PC-9 (cell line): Measurements from ENCODE around the gene SORBS1.

ENCODE experiments used
- EZH2 ChIP-seq: fragments of 200-600 bp; sonication (generic); IDR thresholded peaks from 2 replicates; pipeline ENCODE4 v1.8.0; 2017; ENCODE audit warnings: antibody characterized with exemption, low read depth
- TF ChIP-seq, protein P1 (sequence below): fragments of 200-600 bp; sonication (generic); conservative IDR thresholded peaks from 2 replicates; pipeline ENCODE4 v1.6.1; 2017; ENCODE audit warnings: mixed run types, antibody characterized with exemption, mild to moderate bottlenecking, moderate library complexity

DNA sequence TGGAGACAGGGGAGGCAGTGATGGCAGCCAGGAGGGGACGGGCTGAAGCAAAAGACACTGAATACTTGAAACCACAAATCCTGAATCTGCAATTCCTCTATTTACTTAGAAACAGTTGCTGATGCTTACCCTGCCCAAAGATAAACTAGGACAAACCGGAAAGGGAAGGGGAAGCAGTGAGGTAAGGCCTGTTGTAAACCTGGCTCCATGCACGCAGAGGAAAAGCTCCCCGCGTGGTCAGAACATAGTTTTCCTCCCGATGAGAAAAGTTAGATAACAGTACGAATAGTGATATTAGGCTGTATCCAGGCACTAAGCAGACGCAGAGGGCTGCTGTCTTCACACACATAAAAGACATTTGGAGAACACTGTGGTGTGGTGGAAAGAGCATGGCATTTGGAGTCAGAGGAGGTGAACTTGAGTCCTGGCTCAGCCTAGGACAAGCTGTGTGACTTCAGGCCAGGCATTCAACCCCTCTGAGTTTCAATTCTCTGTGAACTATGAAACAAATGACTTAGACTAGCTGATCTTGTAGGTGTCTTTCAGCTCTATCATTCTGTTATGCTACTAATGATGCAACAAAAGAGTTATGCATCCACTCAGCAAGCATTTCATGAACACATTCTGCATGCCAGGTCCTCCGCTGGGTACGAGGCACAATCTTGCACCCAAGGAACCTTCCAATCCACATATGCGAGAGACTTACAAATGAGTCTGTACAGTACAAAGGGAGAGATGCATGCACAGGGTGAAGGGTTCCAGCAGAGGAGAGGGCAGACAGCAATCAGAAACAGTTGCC lies 80.9 kb downstream of the SORBS1 start:
- TF ChIP-seq, protein P1, sequence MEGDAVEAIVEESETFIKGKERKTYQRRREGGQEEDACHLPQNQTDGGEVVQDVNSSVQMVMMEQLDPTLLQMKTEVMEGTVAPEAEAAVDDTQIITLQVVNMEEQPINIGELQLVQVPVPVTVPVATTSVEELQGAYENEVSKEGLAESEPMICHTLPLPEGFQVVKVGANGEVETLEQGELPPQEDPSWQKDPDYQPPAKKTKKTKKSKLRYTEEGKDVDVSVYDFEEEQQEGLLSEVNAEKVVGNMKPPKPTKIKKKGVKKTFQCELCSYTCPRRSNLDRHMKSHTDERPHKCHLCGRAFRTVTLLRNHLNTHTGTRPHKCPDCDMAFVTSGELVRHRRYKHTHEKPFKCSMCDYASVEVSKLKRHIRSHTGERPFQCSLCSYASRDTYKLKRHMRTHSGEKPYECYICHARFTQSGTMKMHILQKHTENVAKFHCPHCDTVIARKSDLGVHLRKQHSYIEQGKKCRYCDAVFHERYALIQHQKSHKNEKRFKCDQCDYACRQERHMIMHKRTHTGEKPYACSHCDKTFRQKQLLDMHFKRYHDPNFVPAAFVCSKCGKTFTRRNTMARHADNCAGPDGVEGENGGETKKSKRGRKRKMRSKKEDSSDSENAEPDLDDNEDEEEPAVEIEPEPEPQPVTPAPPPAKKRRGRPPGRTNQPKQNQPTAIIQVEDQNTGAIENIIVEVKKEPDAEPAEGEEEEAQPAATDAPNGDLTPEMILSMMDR: no peak
- TF ChIP-seq EZH2: no peak
